Hematopoietic multipotent progenitor cell treated with erythropoietin and hydrocortisone succinate and interleukin-3 and kit ligand, for 15 days (in vitro differentiated cells): ENCODE results near the gene P4HA2.

Experiments
- DNase-seq: peaks from one replicate; pipeline ENCODE4 v3.0.0-alpha.2; 2015; ENCODE audit warnings: low spot score

P4HA2 gene

GRCh38 chr5:132223861-132224260, 3.8 kb downstream of the P4HA2 start:
- DNase-seq, result no peak

DNA sequence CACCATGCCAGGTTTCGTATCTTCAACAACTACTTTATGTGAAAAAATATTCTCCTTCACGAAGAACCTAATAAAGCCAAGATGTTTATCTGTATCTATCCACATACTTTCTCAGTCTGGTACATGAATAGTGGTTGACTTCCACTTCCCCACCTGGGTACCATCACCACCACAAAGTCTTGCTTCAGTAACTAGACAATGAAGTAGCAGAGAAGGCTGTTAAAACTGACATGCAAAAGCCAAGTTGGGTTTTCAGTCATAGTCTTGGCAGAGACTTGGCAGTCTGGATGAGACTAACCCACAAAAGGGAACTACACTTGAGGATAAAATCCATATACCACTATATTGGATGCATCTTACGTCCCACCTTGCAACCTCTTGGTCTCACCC, 5.0 kb downstream of the P4HA2 start:
- no peak for DNase-seq

DNA sequence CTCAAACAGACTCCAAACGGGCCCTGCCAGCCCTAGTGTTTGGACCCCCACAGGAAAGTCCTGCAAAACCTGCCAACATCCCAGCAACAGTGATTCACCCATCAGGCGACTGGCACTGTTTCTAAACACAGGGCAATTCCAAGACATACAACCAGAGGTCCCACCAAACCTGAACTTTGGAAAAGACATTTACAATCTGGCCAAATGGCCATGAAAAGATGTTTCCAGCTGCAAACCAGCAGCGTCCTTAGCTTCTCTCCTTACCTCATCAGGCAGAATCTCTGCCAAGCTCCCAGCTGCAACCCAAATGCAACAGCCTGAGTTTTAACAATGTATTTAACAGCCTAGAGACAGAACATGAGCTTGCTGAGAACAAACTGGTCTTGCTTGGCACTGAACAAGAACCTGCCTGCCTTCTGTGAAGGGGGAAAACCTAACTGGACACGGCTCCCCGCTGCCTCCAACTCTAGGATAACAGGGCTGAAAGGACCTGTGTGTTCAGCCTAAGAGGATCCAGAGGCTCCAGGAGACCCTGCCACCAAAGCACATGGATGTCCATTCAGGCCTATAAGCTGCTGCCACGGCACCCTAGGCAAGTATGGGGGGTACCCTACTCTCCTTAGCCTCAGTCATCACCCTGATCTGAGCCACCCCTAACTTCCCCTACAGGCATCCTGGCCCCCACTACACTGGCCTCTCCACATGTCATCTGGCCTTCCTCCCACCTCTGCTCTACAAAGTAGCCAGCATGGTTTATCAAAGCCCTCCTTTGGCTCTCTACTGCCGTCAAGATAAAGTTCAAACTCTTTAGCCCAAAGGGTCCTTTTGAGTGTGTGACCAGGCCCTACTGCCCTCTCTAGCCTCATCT, 5.6 kb downstream of the P4HA2 start:
- no peak for DNase-seq

- no peak for DNase-seq
Observed at GRCh38 chr5:132220491-132220890, 7.2 kb downstream of the P4HA2 start.

DNA sequence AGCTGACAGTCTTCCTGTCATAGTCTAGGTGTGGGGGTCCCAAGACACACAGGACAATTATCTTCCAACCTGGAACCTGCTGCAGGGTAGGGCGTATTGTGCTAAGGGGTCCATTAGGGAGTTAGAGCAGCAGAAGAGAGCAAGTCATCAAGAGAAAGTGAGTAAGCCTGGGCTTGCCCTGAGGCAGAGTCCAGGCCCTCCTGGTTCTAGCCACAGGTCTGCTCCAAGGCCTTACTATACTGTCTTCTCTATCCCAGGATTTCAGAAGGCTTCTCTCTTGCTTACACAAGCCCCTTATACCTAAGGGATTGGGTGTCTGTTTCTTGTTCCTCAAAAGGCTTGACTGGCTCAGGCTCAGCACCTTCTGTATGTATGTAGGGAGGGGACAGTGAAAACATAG, 7.7 kb downstream of the P4HA2 start:
- DNase-seq, result no peak

GRCh38 chr5:132219289-132219970, 8.2 kb downstream of the P4HA2 start:
- DNase-seq, result no peak

DNA sequence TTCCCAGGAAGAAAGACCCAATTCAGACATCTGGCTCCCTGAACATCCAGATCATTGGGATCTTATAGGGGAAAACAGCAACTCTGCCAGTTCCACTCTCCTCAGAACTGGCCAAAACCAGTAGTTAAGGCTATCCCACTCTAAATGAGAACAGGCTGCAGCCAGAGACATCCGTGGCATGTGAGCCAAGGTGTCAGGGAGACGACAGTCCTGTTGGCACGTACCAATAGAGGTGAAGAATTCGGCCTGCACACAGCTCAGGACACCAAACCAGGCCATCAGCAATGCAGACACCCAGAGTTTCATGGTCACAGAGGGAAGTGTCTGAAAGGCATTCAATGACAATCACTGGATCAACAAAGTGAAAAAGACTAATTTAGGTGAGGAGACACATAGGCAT, 9.3 kb downstream of the P4HA2 start:
- DNase-seq, result no peak

- DNase-seq, result no peak
Observed at GRCh38 chr5:132215329-132215728, 12.3 kb downstream of the P4HA2 start.

DNA sequence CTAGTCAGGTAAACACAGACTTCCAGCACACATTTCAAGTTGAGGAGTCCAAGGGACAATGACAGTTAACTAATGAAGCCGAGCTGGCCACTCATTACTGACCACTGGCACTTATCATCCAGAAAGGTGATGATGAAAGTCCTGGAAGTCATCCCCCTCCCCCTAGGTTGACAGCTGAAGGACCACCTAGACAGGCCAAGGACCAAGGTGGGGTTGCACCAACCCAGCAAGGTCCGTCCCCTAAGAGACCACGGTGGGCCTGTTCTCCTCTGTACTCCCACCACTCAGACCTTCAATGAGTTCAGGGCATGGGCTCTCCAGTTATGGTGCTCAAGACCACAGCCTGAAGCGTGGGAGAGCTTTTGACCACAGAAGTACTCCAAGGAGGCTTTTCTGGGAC, 13.2 kb downstream of the P4HA2 start:
- DNase-seq, result no peak

- DNase-seq, result no peak
Observed at GRCh38 chr5:132213666-132214065, 14.0 kb downstream of the P4HA2 start.

- DNase-seq, result no peak
Observed at GRCh38 chr5:132211787-132212186, 15.9 kb downstream of the P4HA2 start.

- DNase-seq, result no peak
Observed at GRCh38 chr5:132210944-132211343, 16.7 kb downstream of the P4HA2 start.

- no peak for DNase-seq
Observed at GRCh38 chr5:132209901-132210545, 17.6 kb downstream of the P4HA2 start.

GRCh38 chr5:132209131-132209530, 18.5 kb downstream of the P4HA2 start:
- no peak for DNase-seq

GRCh38 chr5:132207778-132208177, 19.9 kb downstream of the P4HA2 start:
- no peak for DNase-seq

- no peak for DNase-seq
Observed at GRCh38 chr5:132206782-132207181, 20.9 kb downstream of the P4HA2 start.

DNA sequence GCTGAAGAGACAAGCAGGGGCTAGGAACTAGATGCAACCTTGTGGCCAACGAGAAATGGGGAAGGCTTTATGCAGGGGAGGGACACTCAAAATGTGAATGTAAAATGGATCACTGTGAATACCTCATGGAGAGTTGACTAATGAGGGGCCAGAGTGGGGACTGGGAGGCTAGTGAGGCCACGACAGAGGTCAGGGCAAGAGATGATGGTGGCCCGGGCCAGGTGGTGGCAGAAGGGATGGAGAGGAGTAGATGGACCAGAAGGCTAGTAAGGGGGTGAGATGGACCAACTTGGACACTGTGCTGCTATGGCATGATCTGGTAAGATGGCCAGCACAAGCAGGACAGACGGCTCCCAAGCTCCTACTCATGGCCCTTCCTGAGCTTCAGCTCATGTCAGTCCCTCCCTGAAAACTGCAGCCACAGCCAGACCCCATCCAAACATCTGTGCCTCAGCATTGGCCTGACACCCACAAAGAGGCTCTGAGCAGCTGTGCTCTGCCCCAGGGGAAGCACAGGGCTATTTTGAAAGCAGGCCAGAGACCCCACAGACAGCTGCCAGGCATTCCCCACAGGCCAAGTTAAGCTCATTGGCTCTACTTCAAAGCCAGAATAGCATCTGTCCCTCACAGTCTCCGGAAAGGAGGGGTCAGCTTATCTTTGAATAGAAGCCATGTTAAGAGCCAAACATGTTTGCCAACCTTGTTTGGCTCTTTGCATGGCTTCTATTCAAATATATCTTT, 22.1 kb downstream of the P4HA2 start:
- DNase-seq, result no peak

DNA sequence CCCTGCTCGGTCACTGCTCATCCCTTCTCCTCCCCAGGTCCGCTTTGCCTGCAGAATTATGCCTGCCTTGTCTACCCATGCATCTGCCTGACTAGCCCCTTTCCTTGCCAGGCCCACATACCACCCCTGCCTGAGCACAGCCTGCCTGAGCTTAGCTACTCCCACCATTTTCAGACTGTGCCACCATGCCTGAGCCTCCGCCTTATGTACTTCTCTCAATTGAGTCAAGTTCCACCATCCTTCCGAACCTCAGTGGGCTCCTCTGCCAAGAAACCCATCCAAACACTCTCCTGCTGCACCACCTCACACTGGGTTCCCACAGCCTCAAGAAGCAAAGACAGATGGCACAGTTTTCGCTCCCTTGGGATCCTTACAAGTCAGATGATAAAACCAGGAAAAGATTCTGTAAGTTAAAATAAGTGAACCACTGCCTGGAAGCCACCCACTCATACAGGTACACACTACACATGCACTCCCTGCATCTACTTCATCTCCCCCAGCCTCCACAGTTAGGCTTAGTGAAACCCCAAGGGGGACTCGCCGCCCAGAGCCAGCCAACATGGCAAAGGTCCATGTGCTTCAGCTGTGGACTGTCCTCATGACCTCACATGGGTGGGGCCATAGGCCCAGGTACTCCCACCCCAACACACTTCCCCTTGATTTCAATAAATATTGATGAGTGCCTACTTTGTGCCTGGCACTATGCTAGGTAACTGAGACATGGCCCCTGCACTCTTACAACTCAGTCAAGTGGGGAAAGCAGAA, 23.1 kb downstream of the P4HA2 start:
- DNase-seq, result no peak

- no peak for DNase-seq
Observed at GRCh38 chr5:132203916-132204315, 23.7 kb downstream of the P4HA2 start.

DNA sequence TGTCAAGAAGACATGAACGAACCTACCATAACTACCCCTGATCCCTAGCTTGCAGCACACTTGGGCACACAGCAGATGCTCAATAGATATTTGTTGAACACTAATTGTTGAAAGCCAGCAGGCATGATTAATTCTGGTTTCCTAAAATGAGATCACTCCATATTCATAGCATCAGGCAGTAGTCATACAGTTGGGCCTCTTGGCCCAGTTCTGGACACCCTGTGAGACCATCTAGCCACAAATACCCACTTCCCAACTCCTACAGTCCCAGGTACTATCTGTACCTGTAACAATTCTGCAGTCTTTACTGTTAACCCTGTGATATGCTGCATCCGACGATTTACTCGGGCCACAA, 24.2 kb downstream of the P4HA2 start:
- DNase-seq, result no peak

DNA sequence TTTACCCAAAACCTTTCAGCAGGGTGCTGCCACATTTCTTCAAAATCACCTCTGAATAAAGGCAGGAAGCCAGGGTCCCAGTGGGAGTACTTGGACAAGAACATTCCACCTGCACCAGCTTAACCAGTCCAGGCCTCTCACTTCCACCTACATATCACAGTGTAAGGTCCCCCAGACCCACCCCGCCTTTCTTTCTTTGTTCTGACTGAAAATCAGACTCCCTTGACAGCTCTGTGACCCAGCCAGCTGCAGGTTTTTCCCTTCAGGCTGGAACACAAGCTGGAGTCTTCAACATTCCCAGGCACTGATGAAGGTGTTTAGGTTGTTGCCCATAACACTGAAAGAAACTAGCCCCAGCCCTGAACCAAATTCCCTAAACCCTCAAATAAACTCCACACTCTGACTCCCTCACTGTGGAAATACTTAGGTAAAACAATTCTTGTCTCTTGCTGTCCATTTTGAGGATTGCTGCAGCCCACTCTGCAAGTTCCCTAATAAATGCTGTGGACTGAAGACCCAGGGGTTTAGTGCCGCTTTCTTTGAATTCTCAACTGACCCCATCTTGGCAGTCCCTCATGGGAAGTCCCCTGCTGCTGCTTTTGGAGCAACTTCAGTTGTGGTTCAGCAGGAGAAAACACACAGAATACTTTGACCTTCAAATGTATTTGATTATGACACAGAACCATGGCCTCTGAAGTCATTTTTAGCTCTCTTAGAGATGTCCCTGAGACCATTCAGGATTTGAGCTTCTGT, 24.8 kb downstream of the P4HA2 start:
- DNase-seq, result no peak
